Spleen (tissue), 11 donors: ENCODE data around the gene ZNF618. TPM values are rescaled to one million over a fixed set of nuclear protein-coding genes. Genes with fewer than 3 reads are reported as not detected.

Experiments used
- DNase-seq: peaks from one replicate; pipeline ENCODE4 v3.0.0-alpha.2; 2020
- H3K27ac ChIP-seq, 8 donors: fragments of 200-600 bp; sonication (generic) in 7 of 8; 1 replicate in 4 of 8; 2 replicates in 4 of 8; pipeline versions ENCODE4 v1.5.0 to v1.8.0; 2016 to 2021; ENCODE audit warnings: inconsistent platforms in 4 of 8, mild to moderate bottlenecking in 4 of 8, moderate library complexity in 1 of 8
- H3K27me3 ChIP-seq, 7 donors: fragments of 200-600 bp; sonication (generic) in 6 of 7; replicated peaks in 1 of 7; 1 replicate in 4 of 7; 2 replicates in 3 of 7; pipeline versions ENCODE4 v1.5.0 to v1.8.0; 2016 to 2021; ENCODE audit warnings: inconsistent platforms in 3 of 7, mild to moderate bottlenecking in 1 of 7
- H3K36me3 ChIP-seq, 6 donors: fragments of 200-600 bp; sonication (generic) in 5 of 6; 1 replicate in 4 of 6; 2 replicates in 2 of 6; pipeline versions ENCODE4 v1.5.0 to v1.8.0; 2016 to 2021; ENCODE audit warnings: inconsistent platforms in 2 of 6
- H3K4me1 ChIP-seq, 6 donors: fragments of 200-600 bp; sonication (generic) in 5 of 6; 1 replicate in 3 of 6; 2 replicates in 3 of 6; pipeline versions ENCODE4 v1.5.0 to v1.8.0; 2016 to 2021; ENCODE audit warnings: inconsistent platforms in 3 of 6
- H3K4me3 ChIP-seq, 8 donors: fragments of 200-600 bp; sonication (generic) in 7 of 8; 1 replicate in 4 of 8; 2 replicates in 4 of 8; pipeline versions ENCODE4 v1.5.0 to v1.8.0; 2016 to 2021; ENCODE audit warnings: inconsistent platforms in 4 of 8, mild to moderate bottlenecking in 4 of 8, moderate library complexity in 2 of 8
- H3K9me3 ChIP-seq, 8 donors: fragments of 200-600 bp; sonication (generic) in 7 of 8; 1 replicate in 4 of 8; 2 replicates in 4 of 8; pipeline versions ENCODE4 v1.5.0 to v1.8.0; 2016 to 2021; ENCODE audit warnings: inconsistent platforms in 4 of 8
- POLR2A ChIP-seq, 3 donors: fragments of 450-650 bp; IDR thresholded peaks; one replicate each; pipeline ENCODE4 v1.5.1; 2017; ENCODE audit warnings: antibody characterized with exemption in 3 of 3, mild to moderate bottlenecking in 1 of 3
- POLR2AphosphoS5 ChIP-seq, 3 donors: sonication (generic); formaldehyde crosslinking; IDR thresholded peaks; one replicate each; pipeline ENCODE4 v1.5.1; 2017; ENCODE audit warnings: antibody characterized with exemption in 3 of 3
- WGBS, 5 donors: extraction: QIAGEN DNeasy Blood & Tissue Kit in 3 of 5; methylation state at CpG; one replicate each; pipeline versions ENCODE4 v1.1.5 to v1.1.7; 2013 to 2018; 5-methylcytosine and 5-hydroxymethylcytosine counted together
- intact Hi-C: fragments of 100-400 bp; cut with DNase I; formaldehyde crosslinking; loops from one replicate; pipeline ENCODE4 v1.15.0; 2023; ENCODE audit warnings: low total_unique reads
- polyA plus RNA-seq, 3 donors: library from polyadenylated mRNA; stranded (reverse); fragments of 200-250 nt; gene quantifications; one replicate each; pipeline ENCODE4 v1.2.1, GENCODE V29; 2013
- total RNA-seq, 7 donors: library from RNA; depleted of rRNA in 3 of 7; stranded (reverse); fragments of >200 nt in 3 of 7; fragmentation: NEBNext Ultra II Directional in 4 of 7; extraction: Animal tissue kit (Norgen Biotek cat#: 25700) in 4 of 7; gene quantifications; one replicate each; pipeline versions ENCODE4 v1.1.0 to v1.2.1, GENCODE V29; 2016 to 2021
- TF ChIP-seq, protein P1 (sequence below), 11 experiments: fragments of 200-600 bp in 7 of 11; fragments of 450-650 bp in 4 of 11; sonication (generic) in 4 of 11; IDR thresholded peaks in 8 of 11; conservative IDR thresholded peaks in 3 of 11; 1 replicate in 7 of 11; 2 replicates in 4 of 11; pipeline versions ENCODE4 v1.4.0 to v1.8.0; 2016 to 2021; ENCODE audit warnings: antibody characterized with exemption in 11 of 11, inconsistent platforms in 4 of 11, mild to moderate bottlenecking in 1 of 11
- donor health status: healthy with polysubstance abuse.
- donor health status: DM: no; HTN: no; CAD: no; lungs with moderate emphysema.
- donor health status: DM: no; HTN: no; CAD: no.
- donor health status: Bipolar disorder and iron deficiency.
- donor health status: healthy.
- donor health status: DM: no; HTN: no; CAD: no.
- donor health status: DM: yes; HTN: yes; CAD: no.

Gene ZNF618
- total and polyA plus RNA-seq, 10 donors = 0.58 to 14.8 (median 8.4) TPM

- DNase-seq = no peak
- WGBS, 5 donors = 89 to 97% (median 94%) methylated on average over 4 of the region's 4 CpGs
- H3K36me3 ChIP-seq = peaks cover 0 to 5% (median 0%) of the 10 kb centered on the region in 6 donors
- TF ChIP-seq POLR2A (IDR thresholded peaks at IDR 0.05) = no peak
- TF ChIP-seq, protein P1, sequence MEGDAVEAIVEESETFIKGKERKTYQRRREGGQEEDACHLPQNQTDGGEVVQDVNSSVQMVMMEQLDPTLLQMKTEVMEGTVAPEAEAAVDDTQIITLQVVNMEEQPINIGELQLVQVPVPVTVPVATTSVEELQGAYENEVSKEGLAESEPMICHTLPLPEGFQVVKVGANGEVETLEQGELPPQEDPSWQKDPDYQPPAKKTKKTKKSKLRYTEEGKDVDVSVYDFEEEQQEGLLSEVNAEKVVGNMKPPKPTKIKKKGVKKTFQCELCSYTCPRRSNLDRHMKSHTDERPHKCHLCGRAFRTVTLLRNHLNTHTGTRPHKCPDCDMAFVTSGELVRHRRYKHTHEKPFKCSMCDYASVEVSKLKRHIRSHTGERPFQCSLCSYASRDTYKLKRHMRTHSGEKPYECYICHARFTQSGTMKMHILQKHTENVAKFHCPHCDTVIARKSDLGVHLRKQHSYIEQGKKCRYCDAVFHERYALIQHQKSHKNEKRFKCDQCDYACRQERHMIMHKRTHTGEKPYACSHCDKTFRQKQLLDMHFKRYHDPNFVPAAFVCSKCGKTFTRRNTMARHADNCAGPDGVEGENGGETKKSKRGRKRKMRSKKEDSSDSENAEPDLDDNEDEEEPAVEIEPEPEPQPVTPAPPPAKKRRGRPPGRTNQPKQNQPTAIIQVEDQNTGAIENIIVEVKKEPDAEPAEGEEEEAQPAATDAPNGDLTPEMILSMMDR (IDR thresholded peaks at IDR 0.05 in 8 of 11, conservative IDR thresholded peaks at IDR 0.05 in 3 of 11) = no peak
- no peak for TF ChIP-seq POLR2AphosphoS5 (IDR thresholded peaks at IDR 0.05)
- peaks cover 6 to 37% (median 28%) of the 10 kb centered on the region in 6 donors for H3K4me1 ChIP-seq
- peaks cover 0 to 17% (median 12%) of the 10 kb centered on the region in 8 donors for H3K9me3 ChIP-seq
- intact Hi-C loops = loop anchor here (10.0 kb wide), 1 partner anchor 106 kb away; no protein-coding TSS in a partner anchor
- H3K27me3 ChIP-seq = no peaks in the 10 kb centered on the region
- no peak overlapping the region for H3K27ac ChIP-seq
- H3K4me3 ChIP-seq = no peak overlapping the region
These were observed 12.9 kb downstream of the ZNF618 start for GRCh38 chr9:113888976-113889375.

- no peak for TF ChIP-seq POLR2A (IDR thresholded peaks at IDR 0.05)
- TF ChIP-seq POLR2AphosphoS5 (IDR thresholded peaks at IDR 0.05) = no peak
- TF ChIP-seq, protein P1 (IDR thresholded peaks at IDR 0.05 in 8 of 11, conservative IDR thresholded peaks at IDR 0.05 in 3 of 11) = no peak
- Histone ChIP-seq H3K4me1 (peaks cover 6 to 25% (median 20%) of the 10 kb centered on the region in 6 donors), H3K27ac (no peak overlapping the region), H3K4me3 (no peak overlapping the region), H3K36me3 (peaks cover 0 to 5% (median 0%) of the 10 kb centered on the region in 6 donors), H3K27me3 (no peaks in the 10 kb centered on the region), H3K9me3 (peaks cover 0 to 17% (median 12%) of the 10 kb centered on the region in 8 donors)
- intact Hi-C loops = no loop called here
- WGBS, 5 donors = 87 to 97% (median 93%) methylated on average over 2 of the region's 2 CpGs
- no peak for DNase-seq
These were observed 14.6 kb downstream of the ZNF618 start for GRCh38 chr9:113890704-113891103.

- H3K27ac ChIP-seq = no peak overlapping the region
- no peaks in the 10 kb centered on the region for H3K27me3 ChIP-seq
- 82 to 93% (median 88%) methylated on average over 6 of the region's 6 CpGs for WGBS, 5 donors
- H3K36me3 ChIP-seq = peaks cover 0 to 5% (median 0%) of the 10 kb centered on the region in 6 donors
- no peak overlapping the region for H3K4me3 ChIP-seq
- H3K4me1 ChIP-seq = peaks cover 0 to 18% (median 5%) of the 10 kb centered on the region in 6 donors
- intact Hi-C loops = no loop called here
- no peak for DNase-seq
- peaks cover 0 to 17% (median 12%) of the 10 kb centered on the region in 8 donors for H3K9me3 ChIP-seq
- no peak for TF ChIP-seq POLR2A (IDR thresholded peaks at IDR 0.05)
- TF ChIP-seq POLR2AphosphoS5 (IDR thresholded peaks at IDR 0.05) = no peak
- TF ChIP-seq, protein P1 (IDR thresholded peaks at IDR 0.05 in 8 of 11, conservative IDR thresholded peaks at IDR 0.05 in 3 of 11) = no peak
These were observed 16.9 kb downstream of the ZNF618 start for GRCh38 chr9:113892861-113893491.

DNA sequence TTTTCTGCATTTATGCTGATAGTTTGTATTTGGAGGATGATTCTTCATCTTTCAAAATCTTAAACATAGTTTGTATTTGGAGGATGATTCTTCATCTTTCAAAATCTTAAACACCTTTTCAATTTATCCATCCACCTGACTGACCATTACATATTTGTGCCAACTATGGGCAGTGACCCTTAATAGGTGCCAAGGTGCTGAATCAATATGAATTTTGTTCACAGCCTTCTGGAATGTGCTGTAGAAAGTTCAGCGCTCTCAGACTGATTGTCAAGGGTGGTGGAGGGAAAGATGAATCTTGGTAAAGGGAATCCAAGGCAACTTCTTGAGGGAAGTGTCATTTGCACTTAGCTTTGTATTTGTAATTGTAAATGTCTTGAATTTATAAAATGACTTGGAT lies 18.1 kb downstream of the ZNF618 start:
- TF ChIP-seq POLR2A (IDR thresholded peaks at IDR 0.05) (no peak), POLR2AphosphoS5 (IDR thresholded peaks at IDR 0.05) (no peak)
- TF ChIP-seq, protein P1 (IDR thresholded peaks at IDR 0.05 in 8 of 11, conservative IDR thresholded peaks at IDR 0.05 in 3 of 11) = no peak
- no peaks in the 10 kb centered on the region for H3K27me3 ChIP-seq
- no peak for DNase-seq
- WGBS, 5 donors = 95 to 100% (median 97%) methylated on average over 1 of the region's 1 CpG
- peaks cover 0 to 5% (median 0%) of the 10 kb centered on the region in 6 donors for H3K36me3 ChIP-seq
- peaks cover 0 to 18% (median 5%) of the 10 kb centered on the region in 6 donors for H3K4me1 ChIP-seq
- intact Hi-C loops = no loop called here
- H3K27ac ChIP-seq = no peak overlapping the region
- no peak overlapping the region for H3K4me3 ChIP-seq
- peaks cover 0 to 17% (median 12%) of the 10 kb centered on the region in 8 donors for H3K9me3 ChIP-seq
